CD4-positive, alpha-beta T cell treated with Interleukin-12 subunit alpha and Interleukin-12 subunit beta, for 1 hour (primary cell): Measurements from ENCODE around the gene RMND1.
A peak's percentile ranks its signal among the peaks of the same experiment; 100 is the strongest.
"Not testable (repeated sequence)": the region's sequence is repeated elsewhere in the genome, so short reads cannot be mapped to it uniquely, and the experiment has no call there.

ENCODE experiments used
- DNase-seq: peaks from one replicate; pipeline ENCODE4 v3.0.0-alpha.2; 2020

RMND1 gene

GRCh38 chr6:151413372-151414145, 38.4 kb downstream of the RMND1 start:
- DNase-seq: peak; percentile 80

- DNase-seq: no peak
These were observed 39.0 kb downstream of the RMND1 start for GRCh38 chr6:151412909-151413308.

DNA sequence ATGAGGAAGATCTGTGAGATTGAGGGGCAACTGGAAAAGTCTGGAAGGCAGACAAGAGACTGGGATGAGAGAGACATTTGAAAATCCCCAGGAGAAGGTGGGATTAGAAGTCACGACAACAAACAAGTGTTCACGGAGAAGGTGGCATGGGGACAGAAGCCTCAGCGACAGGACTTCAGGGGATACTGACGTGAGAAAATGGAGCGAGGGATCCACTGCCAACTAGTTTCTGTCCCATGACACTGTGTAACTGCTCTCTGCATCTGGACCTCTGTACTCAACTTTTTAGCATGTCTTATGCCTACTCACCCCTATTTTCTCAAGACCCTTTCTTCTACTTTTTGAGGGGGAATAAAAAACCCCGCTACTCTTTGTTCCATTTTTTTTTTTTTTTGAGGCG, 42.2 kb downstream of the RMND1 start:
- DNase-seq: no peak

GRCh38 chr6:151409260-151409659, 42.7 kb downstream of the RMND1 start:
- no peak for DNase-seq

- no peak for DNase-seq
These were observed 43.1 kb downstream of the RMND1 start for GRCh38 chr6:151408858-151409257.

GRCh38 chr6:151403919-151404308, 48.0 kb downstream of the RMND1 start:
- DNase-seq: no peak

DNA sequence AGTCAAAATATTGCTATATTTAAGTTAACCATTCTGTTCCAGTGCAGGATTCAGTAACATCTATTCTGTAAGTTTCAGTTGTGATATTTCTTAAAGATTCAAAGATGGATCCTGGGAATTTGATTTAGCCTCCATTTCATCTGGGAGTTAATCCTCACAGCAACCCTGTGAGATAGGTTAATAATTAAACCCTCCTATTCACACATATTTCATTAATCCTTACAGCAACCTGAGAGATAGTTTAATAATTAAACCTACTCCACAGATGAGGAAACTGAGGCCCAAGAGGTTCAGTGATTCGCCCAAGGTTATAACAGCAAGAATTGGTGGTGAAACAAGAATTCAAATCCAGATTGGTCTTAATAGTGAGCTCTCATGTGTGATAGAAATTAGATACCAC, 49.7 kb downstream of the RMND1 start:
- DNase-seq: no peak

DNA sequence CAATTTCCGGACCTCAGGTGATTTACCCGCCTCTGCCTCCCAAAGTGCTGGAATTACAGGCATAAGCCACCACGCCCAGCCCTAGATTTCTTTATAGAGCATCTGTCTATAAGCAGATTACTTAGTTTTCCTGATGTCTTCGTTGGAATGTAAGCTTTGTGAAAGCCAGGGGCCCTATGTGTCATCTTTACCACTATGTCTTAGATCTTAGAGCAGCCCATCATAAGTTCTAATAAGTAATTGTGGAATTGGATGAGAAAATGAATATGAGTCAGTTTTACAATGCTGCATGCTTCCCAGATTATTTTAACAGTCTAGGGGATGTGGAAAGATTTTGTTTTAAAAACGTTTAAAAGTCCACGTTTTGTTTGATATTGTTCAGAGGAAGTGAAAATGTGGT, 51.5 kb downstream of the RMND1 start:
- DNase-seq: no peak

DNA sequence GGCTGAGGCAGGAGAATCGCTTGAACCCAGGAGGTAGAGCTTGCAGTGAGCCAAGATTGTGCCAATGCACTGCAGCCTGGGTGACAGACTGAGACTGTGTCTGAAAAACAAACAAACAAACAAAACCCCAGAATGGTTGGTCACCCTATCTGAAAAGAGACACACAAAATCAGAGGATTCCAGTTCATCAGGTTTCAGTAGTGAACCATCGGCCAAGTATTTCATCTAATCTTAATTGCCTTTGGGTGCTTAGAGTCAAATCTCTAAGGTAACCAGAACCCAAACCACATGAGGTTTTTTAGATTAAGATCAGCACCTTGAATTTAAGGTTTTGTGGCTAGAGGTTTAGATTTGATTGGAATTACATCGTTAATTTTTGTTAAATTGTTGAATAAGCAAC, 52.2 kb downstream of the RMND1 start:
- no peak for DNase-seq

GRCh38 chr6:151393410-151393809, 58.5 kb downstream of the RMND1 start:
- no peak for DNase-seq

DNA sequence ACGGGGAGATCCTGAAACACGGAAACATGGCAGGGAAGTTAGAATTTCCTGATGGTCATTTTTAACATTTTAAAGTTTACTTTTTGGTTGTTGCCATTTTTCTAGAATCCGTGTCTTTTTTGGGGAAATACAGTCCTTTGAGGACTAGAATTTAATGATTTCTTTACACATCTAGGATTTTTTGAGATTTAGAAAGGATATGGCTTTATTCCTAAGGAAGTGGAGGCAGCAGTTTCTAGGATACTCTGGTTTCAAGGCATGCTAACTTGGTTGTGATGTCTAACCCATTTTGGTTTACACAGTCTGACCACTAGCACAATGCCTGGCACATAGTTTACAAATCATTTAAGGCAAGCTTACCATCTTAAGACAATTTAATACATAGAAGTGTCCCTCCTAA, 59.5 kb downstream of the RMND1 start:
- DNase-seq: no peak

GRCh38 chr6:151391471-151392413, 60.2 kb downstream of the RMND1 start, which contains the start of gene ZBTB2:
TSS of gene ZBTB2 (minus strand) at chr6:151391559. CDS start at chr6:151373637, 17,922 bp downstream.
- peak; percentile 84 for DNase-seq

DNA sequence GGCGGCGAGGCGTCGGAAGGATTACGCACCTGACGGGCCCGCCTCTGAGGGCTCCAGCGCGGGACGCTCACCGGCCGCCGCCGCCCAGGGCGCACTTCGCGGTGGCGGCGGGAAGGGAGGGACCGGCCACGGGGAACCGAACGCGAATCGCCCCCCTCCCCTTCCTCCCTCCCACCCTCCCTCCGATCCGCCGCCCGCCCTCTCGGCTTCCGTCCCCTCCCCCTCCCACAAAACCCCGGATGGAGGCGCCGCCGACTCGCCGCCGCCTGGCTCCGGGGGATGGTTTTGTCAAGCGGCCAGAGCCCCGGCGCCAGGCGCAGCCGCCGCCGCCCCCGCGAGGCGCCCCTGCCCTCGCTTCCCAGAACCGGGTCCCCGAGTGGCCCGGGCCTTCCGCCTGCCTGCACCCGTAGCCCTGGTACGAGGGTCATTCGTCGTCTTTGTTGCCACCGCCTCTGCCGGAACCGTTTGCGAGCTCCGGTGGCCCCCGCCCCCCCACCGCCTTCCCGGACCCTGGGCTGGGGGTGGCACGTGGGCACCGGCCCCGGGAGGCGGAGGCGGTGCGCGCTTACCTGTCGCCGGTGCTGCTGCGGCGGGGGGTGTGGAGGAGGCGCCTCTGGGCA, 61.0 kb downstream of the RMND1 start:
- DNase-seq: peak; percentile 87

GRCh38 chr6:151390276-151390850, 61.6 kb downstream of the RMND1 start:
- peak; percentile 98 for DNase-seq

DNA sequence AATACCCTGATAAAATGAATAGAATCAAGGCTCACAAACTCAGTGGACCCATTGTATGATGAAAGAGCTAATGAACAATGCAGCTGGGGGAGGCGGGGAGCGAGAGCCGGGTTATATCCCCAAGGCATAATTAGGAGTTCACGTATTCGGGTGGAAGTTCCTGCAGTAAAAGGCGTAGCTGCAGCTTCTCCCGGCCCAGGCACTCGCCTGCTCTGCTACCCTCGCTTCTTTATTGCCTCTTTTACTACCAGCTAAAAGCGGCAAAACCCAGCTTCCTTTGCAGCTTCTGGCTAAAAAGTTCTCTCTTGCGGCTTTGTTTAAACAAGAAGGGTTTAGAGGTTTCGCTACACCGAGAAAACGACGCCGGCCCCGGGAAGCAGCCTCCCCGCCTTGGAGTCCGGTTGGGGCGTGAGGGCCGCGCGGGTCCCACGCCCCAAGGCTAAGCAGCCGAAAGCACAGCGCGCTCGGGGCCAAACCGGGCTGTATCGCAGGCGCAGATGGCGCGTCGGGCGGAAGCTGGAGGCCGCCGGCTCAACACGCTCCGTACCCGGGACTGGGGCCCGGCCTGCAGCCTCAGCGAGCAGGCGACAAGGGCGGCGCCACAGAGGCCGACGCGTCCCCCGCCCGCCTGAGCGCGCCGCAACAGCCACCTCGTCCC, 62.2 kb downstream of the RMND1 start:
- DNase-seq: no peak

- peak; percentile 32 for DNase-seq
These were observed 62.8 kb downstream of the RMND1 start for GRCh38 chr6:151388997-151389617.

- DNase-seq: no peak
These were observed 63.7 kb downstream of the RMND1 start for GRCh38 chr6:151388236-151388635.

DNA sequence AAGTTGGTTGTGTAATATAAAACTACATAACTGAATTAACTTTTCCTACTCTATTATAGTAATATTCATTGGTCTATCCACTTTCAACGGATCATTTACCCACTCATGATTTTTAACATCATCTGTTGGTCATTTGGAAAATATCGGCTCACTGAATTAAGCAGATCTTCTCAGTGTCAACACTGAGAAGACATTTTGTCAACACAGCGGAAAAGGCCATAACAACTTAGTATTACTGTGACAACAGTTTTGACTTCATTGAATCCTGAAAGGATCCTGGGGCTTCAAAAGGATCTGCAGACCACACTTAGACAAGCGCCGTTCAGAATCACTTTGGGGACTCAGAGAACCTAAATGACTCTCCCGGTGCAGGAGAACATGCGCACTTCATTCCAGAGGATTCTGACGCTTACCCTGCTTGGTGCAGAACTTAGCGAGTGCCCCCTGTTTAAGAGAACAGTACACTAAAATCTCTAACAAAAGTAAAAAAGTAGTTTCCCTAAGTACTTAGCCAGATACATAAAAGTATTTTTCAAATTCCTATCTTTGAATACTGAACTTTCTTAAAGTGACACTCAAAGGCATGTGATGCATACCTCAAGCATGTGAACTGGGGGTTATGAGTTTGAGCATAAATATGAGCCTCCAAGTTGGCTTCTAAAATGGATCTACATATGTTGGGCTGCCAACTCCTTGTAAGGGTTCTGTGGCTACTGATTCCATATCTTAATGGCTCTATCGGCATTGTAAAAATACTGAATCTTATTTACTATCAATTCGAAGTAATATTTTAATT, 64.6 kb downstream of the RMND1 start:
- no peak for DNase-seq

DNA sequence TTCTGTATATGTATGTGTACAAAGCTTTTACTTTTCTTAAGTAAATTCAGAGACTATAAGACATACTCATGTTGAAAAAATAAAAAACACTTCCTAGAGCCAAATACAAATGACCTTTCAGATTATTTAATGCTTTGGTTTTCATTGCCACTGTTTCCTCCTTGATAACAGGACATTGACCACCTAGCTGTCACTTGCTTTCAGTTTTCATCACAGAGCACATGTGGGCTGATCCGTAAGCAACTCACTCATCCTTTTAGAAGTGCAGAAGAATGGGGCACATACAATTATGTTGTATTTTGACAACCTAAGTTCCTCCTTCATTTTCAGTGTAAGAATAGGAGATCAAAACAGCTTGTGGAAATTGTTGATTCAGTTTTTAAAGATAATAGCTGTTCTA, 66.7 kb downstream of the RMND1 start:
- peak; percentile 28 for DNase-seq

- no peak for DNase-seq
These were observed 67.8 kb downstream of the RMND1 start for GRCh38 chr6:151384151-151384550.

DNA sequence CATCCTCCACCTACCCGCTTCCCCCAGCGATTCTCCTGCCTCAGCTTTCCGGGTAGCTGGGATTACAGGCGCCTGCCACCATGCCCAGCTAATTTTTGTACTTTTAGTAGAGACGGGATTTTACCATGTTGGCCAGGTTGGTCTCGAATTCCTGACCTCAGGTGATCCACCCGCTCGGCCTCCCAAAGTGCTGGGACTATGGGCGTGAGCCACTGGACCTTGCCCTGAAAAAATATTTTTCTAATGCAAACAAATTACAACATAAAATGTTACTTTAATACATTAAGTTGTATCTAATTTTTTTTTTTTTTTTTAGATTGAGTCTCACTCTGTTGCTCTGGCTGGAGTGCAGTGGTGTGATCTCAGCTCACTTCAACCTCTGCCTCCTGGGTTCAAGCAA, 69.3 kb downstream of the RMND1 start:
- DNase-seq: not testable (repeated sequence)
